ENCODE data around the gene FBN2.

GRCh38 chr5:128541385-128541784, 3.3 kb upstream of the FBN2 start:
- TF ChIP-seq FOXM1 (IDR thresholded peaks at IDR 0.05; ENCODE audit: borderline replicate concordance, low read depth) (no peak), YY1 (IDR thresholded peaks at IDR 0.05; ENCODE audit: low read depth) (no peak), TEAD4 (IDR thresholded peaks at IDR 0.05) (no peak), REST (IDR thresholded peaks at IDR 0.05; ENCODE audit: low read depth) (no peak), RAD21 (IDR thresholded peaks at IDR 0.05; ENCODE audit: low read depth) (no peak), TAF1 (IDR thresholded peaks at IDR 0.05; ENCODE audit: low read depth) (no peak), CEBPB (IDR thresholded peaks at IDR 0.05) (no peak), EP300 (IDR thresholded peaks at IDR 0.05; ENCODE audit: borderline replicate concordance) (no peak), EGR1 (IDR thresholded peaks at IDR 0.05) (no peak), ZBTB7A (IDR thresholded peaks at IDR 0.05; ENCODE audit: low read depth) (no peak), NFIC (IDR thresholded peaks at IDR 0.05) (no peak)
- TF ChIP-seq, protein P1, sequence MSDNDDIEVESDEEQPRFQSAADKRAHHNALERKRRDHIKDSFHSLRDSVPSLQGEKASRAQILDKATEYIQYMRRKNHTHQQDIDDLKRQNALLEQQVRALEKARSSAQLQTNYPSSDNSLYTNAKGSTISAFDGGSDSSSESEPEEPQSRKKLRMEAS (IDR thresholded peaks at IDR 0.05): no peak
- TF ChIP-seq, protein P2, sequence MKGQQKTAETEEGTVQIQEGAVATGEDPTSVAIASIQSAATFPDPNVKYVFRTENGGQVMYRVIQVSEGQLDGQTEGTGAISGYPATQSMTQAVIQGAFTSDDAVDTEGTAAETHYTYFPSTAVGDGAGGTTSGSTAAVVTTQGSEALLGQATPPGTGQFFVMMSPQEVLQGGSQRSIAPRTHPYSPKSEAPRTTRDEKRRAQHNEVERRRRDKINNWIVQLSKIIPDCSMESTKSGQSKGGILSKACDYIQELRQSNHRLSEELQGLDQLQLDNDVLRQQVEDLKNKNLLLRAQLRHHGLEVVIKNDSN (IDR thresholded peaks at IDR 0.05): no peak
